ENCODE results near the gene HIVEP1.
A peak's percentile ranks its signal among the peaks of the same experiment; 100 is the strongest.
"Not testable (repeated sequence)": the region's sequence is repeated elsewhere in the genome, so short reads cannot be mapped to it uniquely, and the experiment has no call there.

HIVEP1 gene

GRCh38 chr6:12092762-12093161, 80.7 kb downstream of the HIVEP1 start:
- DNase-seq = no peak

- no peak for DNase-seq
Measured at GRCh38 chr6:12094689-12095088, 82.6 kb downstream of the HIVEP1 start.

- DNase-seq = no peak
Measured at GRCh38 chr6:12096342-12096741, 84.2 kb downstream of the HIVEP1 start.

GRCh38 chr6:12097791-12098190, 85.7 kb downstream of the HIVEP1 start:
- no peak for DNase-seq

- DNase-seq = no peak
Measured at GRCh38 chr6:12099623-12100338, 87.7 kb downstream of the HIVEP1 start.

- DNase-seq = no peak
Measured at GRCh38 chr6:12101048-12101447, 88.9 kb downstream of the HIVEP1 start.

GRCh38 chr6:12101653-12102312, 89.7 kb downstream of the HIVEP1 start:
- no peak for DNase-seq

- no peak for DNase-seq
Measured at GRCh38 chr6:12102350-12102749, 90.2 kb downstream of the HIVEP1 start.

- no peak for DNase-seq
Measured at GRCh38 chr6:12103158-12103557, 91.0 kb downstream of the HIVEP1 start.

- DNase-seq = no peak
Measured at GRCh38 chr6:12105271-12105670, 93.2 kb downstream of the HIVEP1 start.

GRCh38 chr6:12108376-12108775, 96.3 kb downstream of the HIVEP1 start:
- DNase-seq = not testable (repeated sequence)

- DNase-seq = no peak
Measured at GRCh38 chr6:12110523-12111362, 98.6 kb downstream of the HIVEP1 start.

GRCh38 chr6:12111363-12111670, 99.2 kb downstream of the HIVEP1 start:
- DNase-seq = no peak

- no peak for DNase-seq
Measured at GRCh38 chr6:12112540-12113189, 100.6 kb downstream of the HIVEP1 start.

GRCh38 chr6:12113190-12113577, 101.1 kb downstream of the HIVEP1 start:
- DNase-seq = no peak

- DNase-seq = no peak
Measured at GRCh38 chr6:12114055-12114503, 102.0 kb downstream of the HIVEP1 start.

GRCh38 chr6:12115001-12115400, 102.9 kb downstream of the HIVEP1 start:
- no peak for DNase-seq

GRCh38 chr6:12115492-12115891, 103.4 kb downstream of the HIVEP1 start:
- no peak for DNase-seq

GRCh38 chr6:12116264-12116800, 104.2 kb downstream of the HIVEP1 start:
- DNase-seq = no peak

- no peak for DNase-seq
Measured at GRCh38 chr6:12116978-12117377, 104.9 kb downstream of the HIVEP1 start.

- DNase-seq = no peak
Measured at GRCh38 chr6:12118607-12119006, 106.5 kb downstream of the HIVEP1 start.

- DNase-seq = peak; percentile 60
Measured at GRCh38 chr6:12119085-12119588, 107.0 kb downstream of the HIVEP1 start.

GRCh38 chr6:12125396-12125795, 113.3 kb downstream of the HIVEP1 start:
- DNase-seq = no peak

All from stimulated activated CD4-positive, alpha-beta T cell treated with anti-CD3 and anti-CD28 coated beads, Interleukin-4, amount 100 ng/mL, for 24 hours (primary cell).